Left kidney (tissue), 2 donors: ENCODE data around the gene COBL. TPM values are rescaled to one million over a fixed set of nuclear protein-coding genes. Genes with fewer than 3 reads are reported as not detected.

ENCODE experiments used
- DNase-seq: peaks from one replicate; pipeline ENCODE4 v3.0.0-alpha.2; 2013
- polyA plus RNA-seq: library from polyadenylated mRNA; unstranded; fragments of 120-200 nt; gene quantifications from one replicate; pipeline ENCODE4 v1.2.1, GENCODE V29; 2013; ENCODE audit not compliant: insufficient read length

The COBL gene
- polyA plus RNA-seq, 1 donor, result 24.9 TPM

DNA sequence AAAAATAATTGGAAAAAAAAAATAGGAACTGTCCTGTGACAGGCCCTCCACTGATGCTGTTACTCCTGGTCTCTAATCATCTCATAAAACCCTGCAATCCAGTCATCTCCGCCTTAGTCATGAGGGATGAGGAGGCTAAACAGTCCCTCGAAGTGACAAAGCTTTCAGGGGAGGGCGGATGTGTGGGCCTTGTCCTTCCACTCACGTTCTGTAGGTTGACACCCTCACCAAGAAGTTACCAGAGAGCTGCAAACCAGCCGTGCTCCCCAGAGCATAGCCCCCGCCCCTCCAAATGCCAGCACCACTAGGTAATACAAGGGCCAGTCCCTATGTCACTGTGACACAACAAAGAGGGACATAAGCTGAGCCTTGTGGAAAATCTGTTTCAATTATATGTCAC, 11.9 kb downstream of the COBL start:
- DNase-seq, result no peak

DNA sequence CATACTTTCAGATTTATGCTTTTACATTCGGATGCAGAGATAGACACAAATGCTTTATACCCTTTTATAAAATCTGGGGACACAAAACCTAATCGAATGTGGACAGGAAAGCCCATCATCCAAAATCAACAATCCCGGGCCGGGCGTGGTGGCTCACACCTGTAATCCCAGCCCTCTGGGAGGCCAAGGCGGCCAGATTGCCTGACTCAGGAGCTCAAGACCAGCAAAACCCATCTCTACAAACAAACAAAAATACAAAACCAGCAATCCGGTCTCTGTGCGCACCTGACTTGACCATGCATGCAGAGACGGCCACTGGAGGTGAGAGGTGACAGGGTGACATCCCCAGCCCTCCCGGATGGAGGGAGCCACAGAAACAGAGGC, 13.5 kb downstream of the COBL start:
- no peak for DNase-seq

DNA sequence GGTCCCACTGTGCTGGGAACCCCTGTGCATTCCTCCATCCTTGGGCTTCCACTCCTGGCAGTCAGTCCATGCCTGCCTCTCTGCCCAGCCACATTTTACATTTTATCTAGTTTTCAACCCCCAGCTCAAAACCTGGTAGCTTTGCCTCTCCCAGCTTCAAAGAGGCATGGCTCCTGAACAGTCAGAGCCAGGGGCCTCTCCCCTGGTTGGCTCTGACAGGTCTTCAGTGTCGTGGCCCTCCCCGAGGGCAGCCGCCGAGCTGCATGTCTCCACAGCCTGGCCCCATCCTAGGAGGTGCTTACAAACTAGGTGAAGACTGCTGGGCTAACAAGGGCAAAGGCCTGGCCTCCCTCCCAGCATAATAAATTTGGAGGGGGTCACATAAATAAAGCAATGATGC, 14.8 kb downstream of the COBL start:
- no peak for DNase-seq

GRCh38 chr7:51300762-51301674, 15.6 kb downstream of the COBL start:
- no peak for DNase-seq

GRCh38 chr7:51299391-51300133, 17.0 kb downstream of the COBL start:
- DNase-seq, result no peak

GRCh38 chr7:51298912-51299311, 17.7 kb downstream of the COBL start:
- no peak for DNase-seq

GRCh38 chr7:51297986-51298385, 18.6 kb downstream of the COBL start:
- no peak for DNase-seq

GRCh38 chr7:51295440-51296245, 21.0 kb downstream of the COBL start:
- no peak for DNase-seq

DNA sequence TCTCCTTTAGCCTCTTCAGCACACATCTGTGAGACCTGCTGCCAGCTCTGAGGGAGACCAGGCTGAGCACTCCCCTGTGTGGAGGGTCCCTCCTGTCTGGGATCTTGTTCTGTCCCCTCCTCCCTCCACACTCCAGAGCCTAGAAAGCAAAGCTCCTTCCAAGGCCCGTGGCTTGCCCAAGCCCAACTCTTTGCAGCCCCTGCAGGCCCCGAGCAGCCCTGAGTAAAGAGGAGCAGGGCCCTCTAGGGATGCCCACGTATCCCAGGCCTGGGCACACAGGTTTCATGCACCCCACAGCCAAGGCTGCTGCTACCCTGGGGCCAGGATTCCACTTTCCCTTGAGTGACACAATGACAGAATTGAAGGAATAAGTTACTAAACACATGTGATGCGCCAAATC, 24.0 kb downstream of the COBL start:
- DNase-seq, result no peak

GRCh38 chr7:51290702-51291540, 25.7 kb downstream of the COBL start:
- no peak for DNase-seq

DNA sequence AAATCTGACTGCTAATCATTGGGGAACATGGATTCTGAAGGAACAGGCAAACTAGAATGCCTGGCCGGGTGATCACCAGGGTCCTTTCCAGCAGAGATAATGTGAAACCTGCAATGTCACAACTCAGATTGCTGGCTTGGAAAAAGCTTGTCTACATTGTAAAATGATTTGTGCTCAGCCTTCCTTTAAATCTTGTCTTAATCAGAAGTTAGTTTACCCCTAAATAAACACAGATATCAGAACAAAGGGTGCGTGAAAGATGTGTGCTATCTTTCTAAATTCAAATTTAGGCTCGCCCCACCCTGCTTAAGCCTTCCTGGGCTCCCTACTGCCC, 26.3 kb downstream of the COBL start:
- no peak for DNase-seq

DNA sequence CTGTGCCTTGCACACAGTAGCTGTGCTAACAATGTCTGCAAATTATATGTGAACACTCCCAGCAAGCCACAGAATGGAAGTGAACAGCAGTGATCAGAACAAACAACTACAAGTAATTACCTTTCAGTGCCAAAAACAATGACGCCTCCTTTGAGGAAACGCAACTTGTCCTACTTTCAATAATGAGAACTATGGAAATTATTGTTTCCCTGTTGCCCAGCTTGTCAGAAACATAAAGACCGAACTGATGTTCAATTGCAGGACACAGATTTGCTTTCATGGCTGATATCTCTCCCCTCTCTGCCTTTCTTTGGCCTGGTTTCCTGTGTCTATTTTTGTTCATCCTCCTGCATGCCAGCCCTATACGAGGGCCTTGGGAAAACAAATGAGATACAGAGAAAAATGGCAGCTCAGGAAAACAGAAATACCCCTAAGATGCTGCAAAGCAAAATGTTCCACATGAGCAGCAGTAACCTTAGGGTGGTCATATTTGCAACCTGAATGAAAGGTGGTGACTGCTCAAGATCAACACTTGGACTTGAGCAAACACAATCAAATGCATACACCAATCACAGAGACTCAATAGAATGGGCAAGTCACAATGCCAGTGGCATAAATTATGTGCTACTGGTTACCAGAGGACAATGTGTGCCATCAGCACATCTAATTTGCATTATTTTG, 26.8 kb downstream of the COBL start:
- DNase-seq, result no peak

DNA sequence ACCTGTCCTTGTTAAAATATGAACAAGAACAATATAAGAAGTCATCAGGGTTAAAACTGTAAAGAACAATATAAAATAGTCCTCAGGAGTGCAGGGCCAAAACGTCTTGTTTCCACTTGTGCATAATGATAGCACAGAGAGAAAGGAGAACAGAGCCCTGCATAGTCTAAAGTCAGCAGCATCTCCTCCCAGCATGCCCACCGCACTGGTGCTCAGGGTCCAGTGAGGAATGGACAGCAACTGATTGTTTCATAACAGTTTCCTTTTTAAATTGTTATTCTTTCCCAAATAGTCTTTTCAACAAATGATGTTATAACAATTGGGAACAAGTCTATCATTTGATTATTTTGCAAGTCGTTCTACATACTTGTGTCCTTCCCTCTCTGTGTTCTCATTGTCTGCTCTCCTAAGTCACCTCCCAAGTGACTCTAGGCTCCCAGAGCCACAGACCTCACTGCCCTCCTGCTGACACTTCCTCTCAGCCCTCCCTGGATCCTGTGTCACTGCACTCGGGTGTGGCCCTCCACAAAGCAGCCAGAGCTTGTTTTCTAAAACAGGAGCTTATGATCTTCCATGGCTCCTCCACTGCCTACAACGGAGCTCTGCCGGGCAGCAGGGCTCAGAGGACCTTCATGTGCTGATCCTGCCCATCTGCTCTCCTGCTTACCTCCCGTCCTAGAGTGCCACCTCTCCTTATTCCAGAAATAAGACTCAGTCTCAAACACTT, 27.6 kb downstream of the COBL start:
- no peak for DNase-seq

DNA sequence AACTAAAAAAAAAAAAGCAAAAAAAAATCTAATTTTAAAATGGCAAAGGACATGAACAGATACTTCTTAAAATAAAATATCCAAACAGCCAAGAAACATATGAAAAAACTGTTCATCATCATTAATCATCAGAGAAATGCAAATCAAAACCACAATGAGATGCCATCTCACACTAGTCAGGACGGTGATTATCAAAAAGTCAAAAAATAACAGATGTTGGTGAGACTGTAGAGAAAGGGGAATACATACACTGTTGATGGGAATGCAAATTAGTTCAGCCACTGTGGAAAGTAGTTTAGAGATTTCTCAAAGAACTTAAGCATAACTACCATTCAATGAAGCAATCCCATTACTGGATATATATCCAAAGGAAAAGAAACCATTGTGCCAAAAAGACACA, 30.2 kb downstream of the COBL start:
- no peak for DNase-seq

- no peak for DNase-seq
These were observed 36.5 kb downstream of the COBL start for GRCh38 chr7:51280156-51280555.

DNA sequence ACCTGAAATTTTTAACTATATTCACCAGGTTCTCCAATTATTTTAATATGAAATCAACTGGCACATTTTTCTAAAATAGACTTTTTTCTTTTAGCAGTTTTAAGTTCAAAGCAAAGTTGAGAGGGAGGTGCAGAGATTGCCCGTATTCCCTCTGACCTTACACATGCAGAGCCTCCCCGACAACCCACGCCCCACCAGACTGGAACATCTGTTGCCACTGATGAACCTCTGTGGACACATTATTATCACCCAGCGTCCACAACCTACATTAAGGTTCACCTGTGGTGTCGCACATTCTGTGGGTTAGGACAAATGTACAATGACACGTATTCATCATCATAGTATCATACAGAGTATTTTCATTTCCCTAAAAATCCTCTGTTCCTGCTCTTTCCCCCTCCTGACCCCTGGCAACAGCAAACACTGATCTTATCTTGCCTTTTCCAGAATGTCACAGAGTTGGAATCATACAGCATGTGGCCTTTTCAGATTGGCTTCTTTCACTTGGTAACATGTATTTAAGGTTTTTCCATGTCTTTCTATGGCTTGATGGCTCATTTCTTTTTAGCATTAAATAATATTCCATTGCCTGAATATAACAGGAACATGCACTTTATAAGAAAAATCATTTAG, 37.1 kb downstream of the COBL start:
- DNase-seq, result no peak

DNA sequence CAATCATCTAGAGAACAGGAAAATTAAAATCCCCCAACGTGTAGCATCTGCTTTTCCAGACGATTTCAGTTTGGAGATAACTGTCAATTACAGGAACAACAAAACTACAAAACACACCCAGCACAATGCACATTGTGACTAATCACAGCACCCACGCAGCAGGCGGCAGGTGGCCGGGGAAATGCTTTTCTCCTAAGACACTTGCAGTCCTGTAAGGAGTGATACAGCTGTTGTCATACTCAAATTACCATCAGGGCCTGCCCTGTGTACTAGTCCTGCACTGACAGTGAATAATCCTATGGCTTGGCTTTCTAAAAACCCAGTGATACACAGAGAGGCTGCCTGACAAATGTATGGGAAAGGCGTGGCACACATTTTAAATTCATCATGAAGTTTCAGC, 37.8 kb downstream of the COBL start:
- DNase-seq, result no peak

DNA sequence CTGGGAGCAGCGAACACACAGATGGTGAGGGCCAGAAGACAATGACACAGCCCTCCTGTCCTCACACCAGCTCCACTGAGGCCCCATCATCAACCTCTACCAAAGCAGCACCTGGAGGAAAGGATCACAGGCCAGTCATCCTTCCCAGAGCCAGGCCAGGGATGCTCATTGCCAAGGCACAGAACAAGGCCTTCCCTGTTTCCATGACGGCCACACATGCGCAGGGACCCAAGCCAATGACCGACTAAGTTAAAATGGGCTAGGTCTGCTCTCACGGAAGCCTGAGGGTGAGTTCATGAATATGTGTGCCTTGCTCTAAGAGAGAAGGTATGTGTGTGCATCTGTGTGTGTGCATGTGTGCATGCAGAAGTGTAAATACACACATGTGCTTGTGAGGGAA, 39.6 kb downstream of the COBL start:
- no peak for DNase-seq

- DNase-seq, result no peak
These were observed 40.5 kb downstream of the COBL start for GRCh38 chr7:51276091-51276605.

- DNase-seq, result no peak
These were observed 41.1 kb downstream of the COBL start for GRCh38 chr7:51275532-51275931.
